Aorta (tissue), 5 donors: ENCODE data around the gene YARS2. TPM values are rescaled to one million over a fixed set of nuclear protein-coding genes. Genes with fewer than 3 reads are reported as not detected.
A peak's percentile ranks its signal among the peaks of the same experiment; 100 is the strongest.

Source experiments
- ATAC-seq: fragments of 200-7000 bp; cut with Tn5 transposase; one replicate; pipeline ENCODE4 v1.9.1; 2022; ENCODE audit warnings: moderate library complexity; ENCODE audit not compliant: low FRiP score
- DNase-seq, 2 donors: peaks; one replicate each; pipeline ENCODE4 v3.0.0-alpha.2; 2020
- H3K27ac ChIP-seq, 2 donors: one replicate each; pipeline ENCODE4 v1.5.1; 2013; ENCODE audit warnings: low read length in 2 of 2, mild to moderate bottlenecking in 2 of 2, moderate library complexity in 2 of 2, control low read depth in 1 of 2, inconsistent platforms in 1 of 2, low read depth in 1 of 2
- H3K27me3 ChIP-seq, 2 donors: one replicate each; pipeline ENCODE4 v1.6.1; 2013; ENCODE audit warnings: control low read depth in 1 of 2, low read length in 1 of 2, mild to moderate bottlenecking in 1 of 2, moderate library complexity in 1 of 2; ENCODE audit not compliant: insufficient read depth in 2 of 2, control insufficient read depth in 1 of 2
- H3K36me3 ChIP-seq, 2 donors: one replicate each; pipeline ENCODE4 v1.6.1; 2013; ENCODE audit warnings: control low read depth in 1 of 2, low read length in 1 of 2, mild to moderate bottlenecking in 1 of 2; ENCODE audit not compliant: insufficient read depth in 2 of 2, control insufficient read depth in 1 of 2
- H3K4me1 ChIP-seq, 2 donors: one replicate each; pipeline ENCODE4 v1.6.1; 2013; ENCODE audit warnings: low read length in 2 of 2, control low read depth in 1 of 2, mild to moderate bottlenecking in 1 of 2, moderate library complexity in 1 of 2; ENCODE audit not compliant: insufficient read depth in 2 of 2, control insufficient read depth in 1 of 2
- H3K4me3 ChIP-seq, 2 donors: one replicate each; pipeline ENCODE4 v1.5.1; 2013; ENCODE audit warnings: low read length in 2 of 2, control low read depth in 1 of 2, mild to moderate bottlenecking in 1 of 2
- H3K9me3 ChIP-seq: one replicate; pipeline ENCODE4 v1.6.1; 2013; ENCODE audit warnings: mild to moderate bottlenecking, low read length; ENCODE audit not compliant: control insufficient read depth
- WGBS, 2 donors: extraction: QIAGEN DNeasy Blood & Tissue Kit; methylation state at CpG; one replicate each; pipeline ENCODE4 v1.1.7; 2013; 5-methylcytosine and 5-hydroxymethylcytosine counted together
- intact Hi-C, 2 donors: fragments of 100-400 bp; cut with DNase I; formaldehyde crosslinking; loops; one replicate each; pipeline versions ENCODE4 v1.14.2 to v1.15.0; 2022
- polyA plus RNA-seq, 2 donors: library from polyadenylated mRNA; stranded (reverse); fragments of 200-250 nt; gene quantifications; one replicate each; pipeline ENCODE4 v1.2.3, GENCODE V29; 2013
- total RNA-seq, 2 donors: library from RNA; stranded (reverse); fragmentation: NEBNext Ultra II Directional; extraction: Animal tissue kit (Norgen Biotek cat#: 25700); gene quantifications; one replicate each; pipeline ENCODE4 v1.2.1, GENCODE V29; 2021
- donor health status: healthy with polysubstance abuse.
- donor health status: Bipolar disorder and iron deficiency.
- donor health status: DM: no; HTN: no; CAD: no.
- donor health status: DM: no; HTN: no; CAD: no.
- donor health status: DM: yes; HTN: yes; CAD: no.

Gene YARS2
- total and polyA plus RNA-seq, 4 donors, result 4.1 to 11.5 (median 6.4) TPM

GRCh38 chr12:32761716-32762115 lies 6.0 kb upstream of the YARS2 start:
- intact Hi-C loops, result loop anchor here in 1 of 2 donors (5.0 kb wide), 1 partner anchor 1246 kb away; no protein-coding TSS in a partner anchor
- Histone ChIP-seq H3K27ac (no peak overlapping the region), H3K27me3 (no peaks in the 10 kb centered on the region), H3K9me3 (no peaks in the 10 kb centered on the region), H3K4me1 (no peaks in the 10 kb centered on the region), H3K4me3 (no peak overlapping the region), H3K36me3 (no peaks in the 10 kb centered on the region)
- 53 to 57% methylated on average over 1 of the region's 1 CpG for WGBS, 2 donors
- DNase-seq, result no peak
- ATAC-seq, result no peak

DNA sequence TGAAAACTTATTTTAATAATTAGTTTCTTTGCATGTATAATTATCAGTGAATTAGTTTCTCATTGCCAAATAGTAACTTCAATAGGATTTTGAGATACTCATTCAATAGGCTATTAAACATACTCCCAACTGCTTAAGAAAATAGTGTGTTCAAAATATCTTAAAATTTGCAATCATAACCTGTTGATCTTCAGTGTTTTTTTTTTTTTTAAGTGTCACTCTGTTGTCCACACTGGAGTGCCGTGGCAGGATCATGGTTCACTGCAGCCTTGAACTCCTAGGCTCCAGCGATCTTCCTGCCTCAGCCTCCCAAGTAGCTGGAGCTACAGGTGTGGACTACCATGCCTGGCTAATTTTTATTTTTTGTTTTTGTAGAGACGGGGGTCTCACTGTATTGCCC lies 1.5 kb upstream of the YARS2 start:
- peaks cover 0 to 4% of the 10 kb centered on the region in 2 donors for H3K4me1 ChIP-seq
- no peak overlapping the region for H3K4me3 ChIP-seq
- WGBS, 2 donors, result 76 to 86% methylated on average over 3 of the region's 3 CpGs
- DNase-seq, result no peak
- H3K9me3 ChIP-seq, result no peaks in the 10 kb centered on the region
- no peaks in the 10 kb centered on the region for H3K36me3 ChIP-seq
- intact Hi-C loops, result loop anchor here (5.0 kb wide), 1 partner anchor 1265 kb away; the partner anchor contains the start of gene ALG10 (in 2 of the 2)
- no peaks in the 10 kb centered on the region for H3K27me3 ChIP-seq
- H3K27ac ChIP-seq, result no peak overlapping the region
- no peak for ATAC-seq

GRCh38 chr12:32756476-32757066 lies 874 bp upstream of the YARS2 start:
- H3K27ac ChIP-seq, result no peak overlapping the region
- DNase-seq, result no peak
- WGBS, 2 donors, result 28 to 29% methylated on average over 8 of the region's 8 CpGs

DNA sequence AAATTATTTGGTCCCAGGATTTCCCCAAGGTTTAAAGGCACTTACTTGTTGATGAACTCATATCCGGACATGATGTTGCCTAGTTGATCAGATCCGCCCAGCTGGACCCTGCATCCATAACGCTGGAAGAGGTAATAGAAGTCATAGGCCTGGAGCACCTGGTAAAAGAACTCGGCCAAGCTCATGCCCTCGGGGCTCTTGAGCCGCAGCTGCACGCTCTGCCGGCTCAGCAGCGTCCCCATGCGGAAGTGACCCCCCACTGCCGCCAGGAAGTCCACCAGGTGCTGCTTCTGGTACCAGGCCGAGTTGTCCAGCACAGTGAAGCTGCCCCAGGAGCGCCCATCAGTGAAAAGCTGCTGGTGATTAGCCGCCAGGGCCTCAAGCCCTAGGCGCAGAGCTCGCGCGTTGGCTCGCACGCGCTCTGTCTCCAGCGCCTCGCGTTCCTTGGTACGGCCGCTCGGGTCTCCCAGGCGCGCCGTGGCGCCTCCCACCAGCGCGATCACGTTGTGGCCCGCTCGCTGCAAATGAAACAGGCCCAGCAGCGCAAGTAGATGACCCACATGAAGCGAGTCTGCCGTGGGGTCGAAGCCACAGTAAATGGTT lies 545 bp downstream of the YARS2 start:
- intact Hi-C loops, result loop anchor here (5.0 kb wide), 1 partner anchor 1267 kb away; the partner anchor contains the start of gene ALG10 (in 2 of the 2)
- peak overlapping the region in 1 of 2 donors; percentile 60 for H3K27ac ChIP-seq

More at GRCh38 chr12:32756476-32757066, 874 bp upstream of the YARS2 start:
- Histone ChIP-seq H3K36me3 (no peaks in the 10 kb centered on the region), H3K4me3 (no peak overlapping the region), H3K27me3 (no peaks in the 10 kb centered on the region), H3K9me3 (no peaks in the 10 kb centered on the region), H3K4me1 (peaks cover 0 to 4% of the 10 kb centered on the region in 2 donors)
- no peak for ATAC-seq
- intact Hi-C loops, result loop anchor here (5.0 kb wide), 1 partner anchor 1266 kb away; the partner anchor contains the start of gene ALG10 (in 2 of the 2)

DNA sequence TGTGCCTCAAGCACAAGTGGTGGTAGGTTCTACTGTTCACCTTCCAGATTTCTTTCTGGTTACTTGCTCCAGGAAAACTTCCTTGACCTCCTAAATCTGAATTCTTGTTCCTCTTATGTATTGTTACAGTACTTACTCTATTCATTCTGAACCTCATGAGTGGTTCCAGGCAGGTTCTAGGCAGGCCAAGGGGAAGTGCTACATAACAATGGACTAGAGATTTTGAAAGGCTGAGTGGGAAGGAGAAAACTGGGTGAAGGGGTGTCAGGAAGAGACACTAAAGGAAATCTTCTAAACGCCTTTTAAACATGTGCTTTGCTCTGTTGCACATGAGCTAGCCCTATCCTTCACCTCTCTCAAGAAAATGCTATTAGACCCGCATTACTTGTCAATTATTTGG lies 1.6 kb downstream of the YARS2 start:
- ATAC-seq (no peak), DNase-seq (no peak)
- H3K4me3 ChIP-seq, result no peak overlapping the region
- 54 to 57% methylated on average over 2 of the region's 2 CpGs for WGBS, 2 donors
- H3K36me3 ChIP-seq, result no peaks in the 10 kb centered on the region
- H3K9me3 ChIP-seq, result no peaks in the 10 kb centered on the region
- H3K27me3 ChIP-seq, result no peaks in the 10 kb centered on the region
- peaks cover 0 to 4% of the 10 kb centered on the region in 2 donors for H3K4me1 ChIP-seq
- intact Hi-C loops, result no loop called here
- no peak overlapping the region for H3K27ac ChIP-seq

More for the DNA sequence above, 545 bp downstream of the YARS2 start:
- 0% methylated on average over 40 of the region's 40 CpGs for WGBS, 2 donors
- Histone ChIP-seq H3K4me1 (peaks cover 0 to 4% of the 10 kb centered on the region in 2 donors), H3K9me3 (no peaks in the 10 kb centered on the region), H3K4me3 (peak overlapping the region; percentile 54 to 79), H3K27me3 (no peaks in the 10 kb centered on the region), H3K36me3 (no peaks in the 10 kb centered on the region)
- ATAC-seq (peak; percentile 76), DNase-seq (peak; percentile 81 to 87)

DNA sequence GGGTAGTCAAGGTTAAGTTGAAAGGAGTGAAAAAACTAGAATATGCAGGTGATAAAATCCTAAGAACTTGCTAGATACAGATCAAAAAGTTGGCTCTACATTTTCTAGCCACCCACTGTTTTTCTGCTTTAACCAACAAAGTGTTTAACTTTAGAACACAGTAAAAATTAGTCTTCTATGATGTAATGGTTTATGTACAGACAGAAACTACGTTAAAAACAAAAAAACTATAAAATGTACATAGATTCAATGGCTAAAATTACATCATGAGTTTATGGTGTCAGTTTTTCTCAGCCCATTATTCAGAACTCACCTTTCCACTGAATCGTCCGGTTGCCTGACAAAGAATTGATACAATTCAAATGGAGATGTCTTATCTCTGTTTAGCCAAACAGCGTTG lies 2.1 kb downstream of the YARS2 start:
- Histone ChIP-seq H3K9me3 (no peaks in the 10 kb centered on the region), H3K4me1 (peaks cover 0 to 4% of the 10 kb centered on the region in 2 donors), H3K4me3 (no peak overlapping the region), H3K27me3 (no peaks in the 10 kb centered on the region), H3K27ac (no peak overlapping the region), H3K36me3 (no peaks in the 10 kb centered on the region)
- no peak for DNase-seq
- intact Hi-C loops, result no loop called here
- ATAC-seq, result no peak
- WGBS, 2 donors, result 60 to 67% methylated on average over 4 of the region's 4 CpGs

- Histone ChIP-seq H3K9me3 (no peaks in the 10 kb centered on the region), H3K4me3 (no peak overlapping the region), H3K27ac (no peak overlapping the region), H3K27me3 (no peaks in the 10 kb centered on the region), H3K4me1 (no peaks in the 10 kb centered on the region), H3K36me3 (peaks cover 0 to 4% of the 10 kb centered on the region in 2 donors)
- ATAC-seq (no peak), DNase-seq (no peak)
- intact Hi-C loops, result no loop called here
- 94 to 95% methylated on average over 2 of the region's 2 CpGs for WGBS, 2 donors
Observed at GRCh38 chr12:32743264-32743663, 12.4 kb downstream of the YARS2 start.

DNA sequence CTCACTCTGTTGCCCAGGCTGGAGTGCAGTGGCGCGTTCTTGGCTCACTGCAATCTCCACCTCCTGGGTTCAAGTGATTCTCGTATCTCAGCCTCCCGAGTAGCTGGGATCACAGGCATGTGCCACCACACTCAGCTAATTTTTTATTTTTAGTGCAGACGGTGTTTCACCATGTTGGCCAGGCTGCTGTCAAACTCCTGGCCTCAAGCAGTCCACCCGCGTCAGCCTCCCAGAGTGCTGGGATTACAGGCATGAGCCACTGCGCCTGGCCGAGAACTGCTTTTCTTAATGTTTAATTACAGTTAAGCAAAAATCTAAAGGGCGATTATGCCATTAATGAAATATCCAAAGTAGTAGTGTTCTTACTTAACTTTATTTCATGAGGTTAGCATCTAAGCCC lies 13.6 kb downstream of the YARS2 start:
- Histone ChIP-seq H3K27me3 (no peaks in the 10 kb centered on the region), H3K4me3 (no peak overlapping the region), H3K36me3 (peaks cover 0 to 4% of the 10 kb centered on the region in 2 donors), H3K27ac (no peak overlapping the region), H3K4me1 (no peaks in the 10 kb centered on the region), H3K9me3 (no peaks in the 10 kb centered on the region)
- intact Hi-C loops, result no loop called here
- ATAC-seq (no peak), DNase-seq (no peak)
- 91 to 93% methylated on average over 10 of the region's 10 CpGs for WGBS, 2 donors

DNA sequence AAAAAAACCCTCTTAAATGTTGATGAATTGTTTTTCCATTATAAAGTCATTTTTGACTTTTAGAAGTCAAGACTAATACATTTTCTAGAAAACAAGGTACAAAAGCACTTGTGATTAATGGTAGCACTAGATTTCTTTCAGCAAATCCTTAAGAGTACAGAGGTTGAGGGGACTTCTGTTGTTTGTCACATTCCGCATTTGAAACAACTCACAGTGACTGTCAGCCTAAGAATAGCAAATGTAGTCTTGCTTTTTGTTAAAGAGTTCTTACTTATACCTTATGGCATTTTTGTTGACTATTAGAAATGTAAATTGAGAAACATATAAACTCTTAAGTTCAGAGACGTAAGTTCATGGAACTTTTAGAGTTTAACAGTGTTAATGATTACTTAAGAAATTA lies 16.4 kb downstream of the YARS2 start:
- Histone ChIP-seq H3K27me3 (no peaks in the 10 kb centered on the region), H3K27ac (no peak overlapping the region), H3K4me1 (no peaks in the 10 kb centered on the region), H3K36me3 (peaks cover 0 to 2% of the 10 kb centered on the region in 2 donors), H3K9me3 (no peaks in the 10 kb centered on the region), H3K4me3 (no peak overlapping the region)
- intact Hi-C loops, result no loop called here
- DNase-seq, result no peak
- WGBS, 2 donors, result 90 to 91% methylated on average over 2 of the region's 2 CpGs
- no peak for ATAC-seq
